ENCODE data around the gene NCL.
"Not testable (repeated sequence)": the region's sequence is repeated elsewhere in the genome, so short reads cannot be mapped to it uniquely, and the experiment has no call there.

The NCL gene

DNA sequence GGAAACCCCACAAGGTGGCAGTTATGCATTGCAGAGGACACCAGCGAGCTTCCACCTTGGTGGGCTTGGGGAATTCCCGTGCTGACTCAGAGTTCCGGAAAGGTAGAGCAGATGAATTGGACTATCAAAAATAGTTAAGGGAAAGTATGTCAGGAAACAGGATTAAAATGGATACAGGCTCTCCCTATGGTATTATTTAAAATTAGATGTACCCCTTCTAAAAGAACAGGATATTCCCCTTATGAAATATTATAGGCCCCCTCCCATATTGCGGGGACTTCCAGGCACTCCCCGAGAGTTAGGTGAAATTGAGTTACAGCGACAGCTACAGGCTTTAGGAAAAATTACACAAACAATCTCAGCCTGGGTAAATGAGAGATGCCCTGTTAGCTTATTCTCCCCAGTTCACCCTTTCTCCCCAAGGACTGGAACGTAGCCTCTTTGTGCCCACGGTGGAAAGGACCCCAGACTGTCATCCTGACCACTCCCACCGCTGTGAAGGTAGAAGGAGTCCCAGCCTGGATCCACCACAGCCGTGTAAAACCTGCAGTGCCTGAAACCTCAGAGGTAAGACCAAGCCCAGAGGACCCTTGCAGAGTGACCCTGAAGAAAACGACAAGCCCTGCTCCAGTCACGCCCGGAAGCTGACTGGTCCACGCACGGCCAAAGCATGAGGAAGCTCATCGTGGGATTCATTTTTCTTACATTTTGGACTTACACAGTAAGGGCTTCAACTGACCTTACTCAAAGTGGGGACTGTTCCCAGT, 58.5 kb downstream of the NCL start:
- DNase-seq (ENCODE audit: low read depth) = peak; percentile 24

DNA sequence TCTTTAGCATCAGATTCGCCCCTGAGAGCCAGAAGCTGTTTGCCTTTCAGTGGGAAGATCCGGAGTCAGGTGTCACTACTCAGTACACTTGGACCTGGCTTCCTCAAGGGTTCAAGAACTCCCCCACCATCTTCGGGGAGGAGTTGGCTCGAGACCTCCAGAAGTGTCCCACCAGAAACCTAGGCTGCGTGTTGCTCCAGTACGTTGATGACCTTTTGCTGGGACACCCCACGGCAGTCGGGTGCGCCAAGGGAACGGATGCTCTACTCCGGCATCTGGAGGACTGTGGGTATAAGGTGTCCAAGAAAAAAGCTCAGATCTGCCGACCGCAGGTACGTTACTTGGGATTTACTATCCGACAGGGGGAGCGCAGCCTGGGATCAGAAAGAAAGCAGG, 60.1 kb downstream of the NCL start:
- DNase-seq (ENCODE audit: low read depth) = not testable (repeated sequence)

Data from activated gamma-delta T cell treated with anti-CD3 and anti-CD28 coated beads, Interleukin-2, amount 50 U/mL, for 16 hours (primary cell).